KBM-7 (cell line): ENCODE data around the gene FBXO30.

Experiments used
- DNase-seq: peaks from one replicate; pipeline ENCODE4 v3.0.0-alpha.2; 2015
- in situ Hi-C: fragments of 300-500 bp; cut with MboI; formaldehyde crosslinking; loops from 2 replicates; pipeline ENCODE4 v1.14.3; 2020; ENCODE audit warnings: low sequenced_read_pairs, low pct_unique_long_range_greater_than_20kb, mixed read lengths

FBXO30 gene

GRCh38 chr6:145814501-145815308 is at the start of gene FBXO30:
TSS of gene FBXO30 (minus strand) at chr6:145814795. CDS start at chr6:145806405, 8,390 bp downstream.
- DNase-seq, result peak; percentile 92
- in situ Hi-C loops, result no loop called here

- in situ Hi-C loops, result no loop called here
- peak; percentile 24 for DNase-seq
Observed at GRCh38 chr6:145863988-145864616, 49.5 kb upstream of the FBXO30 start.

- in situ Hi-C loops, result no loop called here
- DNase-seq, result no peak
Observed at GRCh38 chr6:145863366-145863765, 48.8 kb upstream of the FBXO30 start.

- no peak for DNase-seq
- in situ Hi-C loops, result no loop called here
Observed at GRCh38 chr6:145860562-145860961, 46.0 kb upstream of the FBXO30 start.

GRCh38 chr6:145850671-145851070 is 36.1 kb upstream of the FBXO30 start:
- in situ Hi-C loops, result no loop called here
- no peak for DNase-seq

- no peak for DNase-seq
- in situ Hi-C loops, result no loop called here
Observed at GRCh38 chr6:145848541-145848940, 33.9 kb upstream of the FBXO30 start.

GRCh38 chr6:145845557-145845956 is 31.0 kb upstream of the FBXO30 start:
- no peak for DNase-seq
- in situ Hi-C loops, result no loop called here

- in situ Hi-C loops, result no loop called here
- DNase-seq, result no peak
Observed at GRCh38 chr6:145844933-145845540, 30.4 kb upstream of the FBXO30 start.

GRCh38 chr6:145842693-145843546 is 28.3 kb upstream of the FBXO30 start:
- in situ Hi-C loops, result no loop called here
- no peak for DNase-seq

GRCh38 chr6:145841668-145842067 is 27.1 kb upstream of the FBXO30 start:
- no peak for DNase-seq
- in situ Hi-C loops, result no loop called here

- peak; percentile 25 for DNase-seq
- in situ Hi-C loops, result no loop called here
Observed at GRCh38 chr6:145839653-145840052, 25.1 kb upstream of the FBXO30 start.

GRCh38 chr6:145838305-145838704 is 23.7 kb upstream of the FBXO30 start:
- in situ Hi-C loops, result no loop called here
- no peak for DNase-seq

GRCh38 chr6:145836772-145837171 is 22.2 kb upstream of the FBXO30 start:
- DNase-seq, result no peak
- in situ Hi-C loops, result no loop called here

- in situ Hi-C loops, result no loop called here
- no peak for DNase-seq
Observed at GRCh38 chr6:145836170-145836569, 21.6 kb upstream of the FBXO30 start.

GRCh38 chr6:145830612-145831011 is 16.0 kb upstream of the FBXO30 start:
- in situ Hi-C loops, result no loop called here
- DNase-seq, result no peak

- in situ Hi-C loops, result no loop called here
- no peak for DNase-seq
Observed at GRCh38 chr6:145829950-145830349, 15.4 kb upstream of the FBXO30 start.

- in situ Hi-C loops, result no loop called here
- no peak for DNase-seq
Observed at GRCh38 chr6:145829102-145829501, 14.5 kb upstream of the FBXO30 start.

- in situ Hi-C loops, result no loop called here
- no peak for DNase-seq
Observed at GRCh38 chr6:145824344-145824743, 9.7 kb upstream of the FBXO30 start.

- no peak for DNase-seq
- in situ Hi-C loops, result no loop called here
Observed at GRCh38 chr6:145823328-145823944, 8.8 kb upstream of the FBXO30 start.
